Endothelial cell of umbilical vein (primary cell): ENCODE data around the gene ARF1. TPM values are rescaled to one million over a fixed set of nuclear protein-coding genes. Genes with fewer than 3 reads are reported as not detected.

ENCODE experiments used
- BruUV-seq: library from RNA; stranded (reverse); fragments of 400-500 nt; replicated peaks from 2 replicates; lab custom pipeline; 2021; lab: Mats Ljungman, UMichigan
- CTCF ChIA-PET: fragments of 300-600, 350-600 bp; sonication (Branson Sonifier 250); formaldehyde crosslinking; loops from one replicate; lab custom pipeline; 2021; ENCODE audit warnings: antibody characterized with exemption, inconsistent platforms; lab: Charles Lee
- POLR2A ChIA-PET: fragments of 300-600, 350-600 bp; sonication (Branson Sonifier 250); formaldehyde crosslinking; loops from one replicate; lab custom pipeline; 2021; ENCODE audit warnings: antibody characterized with exemption, inconsistent platforms; lab: Charles Lee
- DNase-seq: peaks from one replicate; pipeline ENCODE4 v3.0.0-alpha.2; 2011; ENCODE audit warnings: low read depth, low spot score
- FAIRE-seq: peaks from 2 replicates; lab custom pipeline; 2011; peaks lifted over from hg19 to GRCh38; lab: Jason Lieb, UNC
- H2AFZ ChIP-seq: 2 replicates; pipeline ENCODE4 v1.6.0; 2012; ENCODE audit warnings: low read depth, low read length, control low read depth, inconsistent platforms
- H3K27ac ChIP-seq: 2 replicates; pipeline ENCODE4 v1.5.1; 2011; ENCODE audit warnings: low read depth, mild to moderate bottlenecking, control low read depth, low read length, moderate library complexity; ENCODE audit not compliant: insufficient read depth
- H3K27me3 ChIP-seq, 2 experiments: 2 replicates each; pipeline versions ENCODE4 v1.6.0 to v1.6.1; 2011; ENCODE audit warnings: low read length in 2 of 2, mixed read lengths in 1 of 2; ENCODE audit not compliant: control insufficient read depth in 2 of 2, insufficient read depth in 2 of 2
- H3K36me3 ChIP-seq, 2 experiments: 2 replicates in 1 of 2; 3 replicates in 1 of 2; pipeline ENCODE4 v1.5.1; 2011; ENCODE audit warnings: low read length in 2 of 2, mild to moderate bottlenecking in 1 of 2, moderate library complexity in 1 of 2; ENCODE audit not compliant: control insufficient read depth in 2 of 2, insufficient read depth in 2 of 2; ENCODE audit errors: extremely low read depth in 1 of 2
- H3K4me1 ChIP-seq: 3 replicates; pipeline ENCODE4 v1.5.1; 2011; ENCODE audit warnings: mild to moderate bottlenecking, low read length; ENCODE audit not compliant: control insufficient read depth, insufficient read depth; ENCODE audit errors: extremely low read depth
- H3K4me2 ChIP-seq: 2 replicates; pipeline ENCODE4 v1.6.1; 2011; ENCODE audit warnings: low read length, control low read depth, mixed read lengths; ENCODE audit not compliant: insufficient read depth
- H3K4me3 ChIP-seq, 3 experiments: fragments of 200-600 bp in 1 of 3; sonication (generic), shearing (Covaris generic) in 1 of 3; replicated peaks in 1 of 3; 2 replicates each; pipeline ENCODE4 v1.5.1; 2011 to 2016; ENCODE audit warnings: control low read depth in 3 of 3, low read length in 3 of 3, mild to moderate bottlenecking in 2 of 3, inconsistent platforms in 1 of 3, low read depth in 1 of 3, moderate library complexity in 1 of 3; ENCODE audit not compliant: insufficient read depth in 1 of 3
- H3K79me2 ChIP-seq: 2 replicates; pipeline ENCODE4 v1.6.0; 2012; ENCODE audit warnings: low read length, inconsistent platforms; ENCODE audit not compliant: control insufficient read depth, insufficient read depth
- H3K9ac ChIP-seq: replicated peaks from 2 replicates; pipeline ENCODE3; 2011; ENCODE audit warnings: low read length, control low read depth; ENCODE audit not compliant: insufficient read depth; ENCODE audit errors: extremely low read depth
- H3K9me1 ChIP-seq: replicated peaks from 3 replicates; pipeline ENCODE4 v1.6.0; 2011; ENCODE audit warnings: mild to moderate bottlenecking, low read length; ENCODE audit not compliant: control insufficient read depth, insufficient read depth; ENCODE audit errors: extremely low read depth
- H3K9me3 ChIP-seq: replicated peaks from 2 replicates; pipeline ENCODE4 v1.5.1; 2012; ENCODE audit warnings: low read length, inconsistent platforms; ENCODE audit not compliant: control insufficient read depth, insufficient read depth
- H4K20me1 ChIP-seq: replicated peaks from 2 replicates; pipeline ENCODE3; 2011; ENCODE audit warnings: mild to moderate bottlenecking, low read length; ENCODE audit not compliant: control insufficient read depth, insufficient read depth; ENCODE audit errors: extremely low read depth
- CTCF ChIP-seq, 2 donors: IDR thresholded peaks; 1 replicate in 1 of 2; 2 replicates in 1 of 2; pipeline ENCODE4 v1.5.1; 2011; ENCODE audit warnings: low read length in 2 of 2, mild to moderate bottlenecking in 2 of 2, moderate library complexity in 2 of 2, control low read depth in 1 of 2, inconsistent platforms in 1 of 2, low read depth in 1 of 2; ENCODE audit not compliant: insufficient read depth in 1 of 2; ENCODE audit errors: extremely low read depth in 1 of 2
- EZH2 ChIP-seq: IDR thresholded peaks from 2 replicates; pipeline ENCODE4 v1.6.1; 2012; ENCODE audit warnings: borderline replicate concordance, low read depth, mild to moderate bottlenecking, moderate library complexity, low read length, inconsistent platforms; ENCODE audit not compliant: severe bottlenecking
- FOS ChIP-seq: IDR thresholded peaks from 2 replicates; pipeline ENCODE4 v1.6.1; 2011; ENCODE audit warnings: mild to moderate bottlenecking, low read length, moderate library complexity, borderline replicate concordance; ENCODE audit not compliant: insufficient read depth
- GATA2 ChIP-seq: IDR thresholded peaks from 2 replicates; pipeline ENCODE4 v1.7.0; 2011; ENCODE audit warnings: low read depth, mild to moderate bottlenecking, moderate library complexity, mixed read lengths, low read length; ENCODE audit not compliant: insufficient read length, insufficient read depth
- JUN ChIP-seq: IDR thresholded peaks from 2 replicates; pipeline ENCODE4 v1.6.1; 2011; ENCODE audit warnings: borderline replicate concordance, low read depth; ENCODE audit not compliant: insufficient read length, insufficient read depth
- MAX ChIP-seq: IDR thresholded peaks from 2 replicates; pipeline ENCODE4 v1.6.1; 2011; ENCODE audit not compliant: insufficient read depth, insufficient read length
- MYC ChIP-seq: IDR thresholded peaks from one replicate; pipeline ENCODE4 v1.6.1; 2011; ENCODE audit warnings: mild to moderate bottlenecking, low read depth, low read length
- POLR2A ChIP-seq: IDR thresholded peaks from 2 replicates; pipeline ENCODE4 v1.6.1; 2012; ENCODE audit warnings: low read depth, mild to moderate bottlenecking, control low read depth, low read length
- POLR2AphosphoS5 ChIP-seq: IDR thresholded peaks from 2 replicates; pipeline ENCODE4 v1.6.1; 2012; ENCODE audit warnings: low read depth, mild to moderate bottlenecking, control low read depth, low read length, moderate library complexity; ENCODE audit not compliant: insufficient read depth
- dilution Hi-C: fragments of 300-500 bp; cut with MboI; formaldehyde crosslinking; loops from one replicate; pipeline ENCODE4 v1.15.0; 2019; ENCODE audit warnings: low sequenced_read_pairs; ENCODE audit not compliant: extremely low pct_ligation_motif_present
- intact Hi-C: fragments of 100-400 bp; cut with micrococcal nuclease; formaldehyde crosslinking; loops from one replicate; pipeline ENCODE4 v1.10.0; 2022
- polyA plus RNA-seq, 4 experiments: library from polyadenylated mRNA; depleted of rRNA in 3 of 4; stranded (reverse) in 3 of 4; unstranded in 1 of 4; fragments of >200 nt; gene quantifications; 2 replicates each; pipeline versions ENCODE4 v1.2.1 to v1.2.3, GENCODE V29; 2011 to 2012; ENCODE audit warnings: missing spikeins in 1 of 4
- total RNA-seq: library from RNA; stranded (reverse); gene quantifications from 2 replicates; pipeline ENCODE4 v1.2.3, GENCODE V29; 2021

Gene ARF1
- total and polyA plus RNA-seq, 2 donors (not counting 3 experiments of a cell fraction or from before 2014, with no cell fraction given): 499 to 844 TPM

GRCh38 chr1:228036701-228037231 is 45.7 kb upstream of the ARF1 start:
- Histone ChIP-seq H3K4me3 (no peak overlapping the region), H3K27me3 (peaks cover 11 to 15% of the 10 kb centered on the region in 2 experiments), H3K4me1 (no peaks in the 10 kb centered on the region), H4K20me1 (no peaks in the 10 kb centered on the region), H3K27ac (no peak overlapping the region), H3K9me3 (no peaks in the 10 kb centered on the region), H2AFZ (no peak overlapping the region), H3K9me1 (no peaks in the 10 kb centered on the region), H3K4me2 (no peak overlapping the region), H3K36me3 (no peaks in the 10 kb centered on the region), H3K79me2 (no peaks in the 10 kb centered on the region), H3K9ac (no peak overlapping the region)
- intact Hi-C loops (no loop called here), dilution Hi-C loops (no loop called here)
- ChIA-PET CTCF (no interaction called here), POLR2A (no interaction called here)
- FAIRE-seq (no peak), DNase-seq (no peak)
- TF ChIP-seq MAX (no peak), FOS (no peak), MYC (no peak), GATA2 (no peak), CTCF (IDR thresholded peaks at IDR 0.05; ENCODE audit: extremely low read depth in 1 of 2, insufficient read depth in 1 of 2, low read depth in 1 of 2, low read length in 2 of 2) (no peak), JUN (no peak), EZH2 (no peak), POLR2A (no peak), POLR2AphosphoS5 (no peak)
- BruUV-seq: no TSS peak
